Rectal smooth muscle tissue (tissue), 1 donor: ENCODE measurements around the gene ASCC2.

Source experiments
- H3K27ac ChIP-seq: one replicate; pipeline ENCODE4 v1.7.0; 2013; ENCODE audit warnings: low read depth, low read length, inconsistent platforms
- H3K27me3 ChIP-seq: one replicate; pipeline ENCODE4 v1.7.0; 2013; ENCODE audit warnings: low read length; ENCODE audit not compliant: control insufficient read depth, insufficient read depth
- H3K36me3 ChIP-seq: one replicate; pipeline ENCODE4 v1.7.0; 2013; ENCODE audit warnings: low read length; ENCODE audit not compliant: control insufficient read depth, insufficient read depth
- H3K4me1 ChIP-seq: one replicate; pipeline ENCODE4 v1.7.0; 2013; ENCODE audit warnings: low read length; ENCODE audit not compliant: control insufficient read depth, insufficient read depth
- H3K4me3 ChIP-seq: one replicate; pipeline ENCODE4 v1.7.0; 2013; ENCODE audit warnings: low read length
- H3K9ac ChIP-seq: one replicate; pipeline ENCODE4 v1.7.0; 2013; ENCODE audit warnings: low read length

The ASCC2 gene

GRCh38 chr22:29772170-29772641 lies 65.9 kb downstream of the ASCC2 start:
- H3K4me1 ChIP-seq = peaks cover 4% of the 10 kb centered on the region
- H3K27ac ChIP-seq = no peak overlapping the region
- H3K36me3 ChIP-seq = peaks cover 6% of the 10 kb centered on the region
- no peak overlapping the region for H3K4me3 ChIP-seq
- no peaks in the 10 kb centered on the region for H3K27me3 ChIP-seq
- H3K9ac ChIP-seq = no peak overlapping the region

- Histone ChIP-seq H3K4me1 (peaks cover 7% of the 10 kb centered on the region), H3K27ac (no peak overlapping the region), H3K36me3 (peaks cover 6% of the 10 kb centered on the region)
Measured at GRCh38 chr22:29769723-29770321, 68.3 kb downstream of the ASCC2 start.

GRCh38 chr22:29768052-29768693 lies 69.9 kb downstream of the ASCC2 start:
- Histone ChIP-seq H3K27ac (peak overlapping the region; percentile 92), H3K4me1 (peaks cover 7% of the 10 kb centered on the region), H3K36me3 (peaks cover 6% of the 10 kb centered on the region), H3K9ac (peak overlapping the region; percentile 94), H3K27me3 (no peaks in the 10 kb centered on the region), H3K4me3 (peak overlapping the region; percentile 89)

More at GRCh38 chr22:29769723-29770321, 68.3 kb downstream of the ASCC2 start:
- H3K4me3 ChIP-seq = no peak overlapping the region
- no peaks in the 10 kb centered on the region for H3K27me3 ChIP-seq
- H3K9ac ChIP-seq = no peak overlapping the region

GRCh38 chr22:29767171-29768051 lies 70.7 kb downstream of the ASCC2 start, which contains the start of gene UQCR10:
Gene UQCR10, plus strand, starts transcription at chr22:29767369. Its CDS starts 30 bp downstream, at chr22:29767399.
- peak within 1 kb of the TSS; percentile 94 for H3K9ac ChIP-seq
- H3K27me3 ChIP-seq = no peaks in the 10 kb centered on the region
- H3K27ac ChIP-seq = peak within 1 kb of the TSS; percentile 92
- peaks cover 7% of the 10 kb centered on the region for H3K4me1 ChIP-seq
- peaks cover 6% of the 10 kb centered on the region for H3K36me3 ChIP-seq
- H3K4me3 ChIP-seq = peak within 1 kb of the TSS; percentile 89

GRCh38 chr22:29766632-29767170 lies 71.4 kb downstream of the ASCC2 start, which contains the start of gene ZMAT5:
Gene ZMAT5, minus strand, starts transcription at chr22:29767007. Its CDS starts 18,463 bp downstream, at chr22:29748544.
- peak within 1 kb of the TSS; percentile 94 for H3K9ac ChIP-seq
- H3K27me3 ChIP-seq = no peaks in the 10 kb centered on the region
- peak within 1 kb of the TSS; percentile 89 for H3K4me3 ChIP-seq
- peak within 1 kb of the TSS; percentile 92 for H3K27ac ChIP-seq
- H3K36me3 ChIP-seq = peaks cover 6% of the 10 kb centered on the region
- H3K4me1 ChIP-seq = peaks cover 7% of the 10 kb centered on the region

- H3K4me3 ChIP-seq = peak overlapping the region; percentile 89
- H3K9ac ChIP-seq = peak overlapping the region; percentile 60
- H3K27ac ChIP-seq = peak overlapping the region; percentile 21
- H3K4me1 ChIP-seq = peaks cover 7% of the 10 kb centered on the region
- H3K27me3 ChIP-seq = no peaks in the 10 kb centered on the region
- H3K36me3 ChIP-seq = peaks cover 6% of the 10 kb centered on the region
Measured at GRCh38 chr22:29765905-29766631, 72.0 kb downstream of the ASCC2 start.

GRCh38 chr22:29762263-29762662 lies 75.8 kb downstream of the ASCC2 start:
- Histone ChIP-seq H3K36me3 (no peaks in the 10 kb centered on the region), H3K4me3 (no peak overlapping the region), H3K27ac (no peak overlapping the region), H3K4me1 (peaks cover 3% of the 10 kb centered on the region), H3K27me3 (no peaks in the 10 kb centered on the region), H3K9ac (no peak overlapping the region)

GRCh38 chr22:29758959-29759358 lies 79.1 kb downstream of the ASCC2 start:
- Histone ChIP-seq H3K27me3 (no peaks in the 10 kb centered on the region), H3K9ac (no peak overlapping the region), H3K27ac (no peak overlapping the region), H3K36me3 (peaks cover under 1% of the 10 kb centered on the region), H3K4me1 (no peaks in the 10 kb centered on the region), H3K4me3 (no peak overlapping the region)

- Histone ChIP-seq H3K27ac (no peak overlapping the region), H3K27me3 (no peaks in the 10 kb centered on the region), H3K4me3 (no peak overlapping the region), H3K36me3 (peaks cover 4% of the 10 kb centered on the region), H3K4me1 (no peaks in the 10 kb centered on the region), H3K9ac (no peak overlapping the region)
Measured at GRCh38 chr22:29758068-29758622, 79.9 kb downstream of the ASCC2 start.

- no peak overlapping the region for H3K4me3 ChIP-seq
- H3K9ac ChIP-seq = no peak overlapping the region
- peaks cover 4% of the 10 kb centered on the region for H3K36me3 ChIP-seq
- no peaks in the 10 kb centered on the region for H3K27me3 ChIP-seq
- no peak overlapping the region for H3K27ac ChIP-seq
- no peaks in the 10 kb centered on the region for H3K4me1 ChIP-seq
Measured at GRCh38 chr22:29757096-29757495, 81.0 kb downstream of the ASCC2 start.

- Histone ChIP-seq H3K36me3 (peaks cover 4% of the 10 kb centered on the region), H3K27me3 (no peaks in the 10 kb centered on the region), H3K27ac (no peak overlapping the region), H3K4me3 (no peak overlapping the region), H3K4me1 (no peaks in the 10 kb centered on the region), H3K9ac (no peak overlapping the region)
Measured at GRCh38 chr22:29756341-29756740, 81.7 kb downstream of the ASCC2 start.
